ENCODE data around the gene GMDS. TPM values are rescaled to one million over a fixed set of nuclear protein-coding genes. Genes with fewer than 3 reads are reported as not detected.
A peak's percentile ranks its signal among the peaks of the same experiment; 100 is the strongest.

GMDS gene
- total RNA-seq, 1 donor from 2014 or later: 7.7 TPM

DNA sequence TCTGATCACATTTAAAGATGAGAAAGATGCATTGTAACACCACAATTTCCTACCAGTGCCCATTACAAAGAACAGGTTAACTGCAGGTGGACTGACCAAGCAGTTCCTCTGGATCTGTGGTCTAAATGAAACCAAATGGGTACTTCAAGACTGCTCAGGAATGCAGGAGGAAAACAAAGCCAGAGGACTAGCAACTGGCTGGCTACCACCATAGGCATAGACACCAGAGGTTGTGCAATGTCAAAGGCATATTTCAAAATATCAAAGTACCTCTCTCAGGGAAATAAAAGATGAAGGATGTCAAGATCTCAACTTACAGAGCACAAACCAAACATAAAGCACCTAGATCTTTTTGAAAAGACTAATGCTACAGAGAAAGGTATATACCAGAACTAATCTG is 65.5 kb downstream of the GMDS start:
- no peak for DNase-seq (ENCODE audit: low read depth in 2 of 2)

DNA sequence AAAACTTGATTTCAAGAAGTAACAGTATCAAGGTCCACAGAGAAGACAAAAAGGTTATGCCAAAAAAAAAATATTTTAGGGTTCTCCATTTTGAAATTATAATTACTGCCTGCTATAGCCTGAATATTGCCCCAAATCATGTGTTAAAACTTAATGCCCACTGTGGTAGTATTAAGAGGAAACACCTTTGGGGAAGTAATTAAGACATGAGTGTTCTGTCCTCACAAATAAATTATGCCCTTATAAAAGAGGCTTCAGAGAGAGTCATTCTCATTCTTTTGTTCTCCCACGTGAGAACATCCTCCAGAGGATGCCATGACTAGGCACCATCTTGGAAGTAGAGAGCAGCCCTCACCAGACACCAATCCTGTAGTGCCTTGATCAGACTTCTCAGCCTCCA is 66.2 kb downstream of the GMDS start:
- no peak for DNase-seq (ENCODE audit: low read depth in 2 of 2)

DNA sequence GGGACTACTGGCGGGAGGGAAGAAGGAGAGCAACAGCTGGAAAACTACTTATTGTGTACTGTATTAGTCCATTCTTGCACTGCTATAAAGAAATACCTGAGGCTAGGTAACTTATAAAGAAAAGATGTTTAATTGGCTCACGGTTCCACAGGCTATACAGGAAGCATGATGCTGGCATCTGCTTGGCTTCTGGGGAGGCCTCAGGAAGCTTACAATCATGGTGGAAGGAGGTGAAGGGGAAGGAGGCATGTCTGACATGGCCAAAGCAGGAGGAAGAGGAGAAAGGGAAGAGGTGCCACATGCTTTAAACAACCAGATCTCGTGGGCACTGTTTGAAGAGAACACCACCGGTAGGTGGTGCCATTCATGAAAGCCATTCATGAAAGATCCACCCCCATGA is 67.3 kb downstream of the GMDS start:
- no peak for DNase-seq (ENCODE audit: low read depth in 2 of 2)

DNA sequence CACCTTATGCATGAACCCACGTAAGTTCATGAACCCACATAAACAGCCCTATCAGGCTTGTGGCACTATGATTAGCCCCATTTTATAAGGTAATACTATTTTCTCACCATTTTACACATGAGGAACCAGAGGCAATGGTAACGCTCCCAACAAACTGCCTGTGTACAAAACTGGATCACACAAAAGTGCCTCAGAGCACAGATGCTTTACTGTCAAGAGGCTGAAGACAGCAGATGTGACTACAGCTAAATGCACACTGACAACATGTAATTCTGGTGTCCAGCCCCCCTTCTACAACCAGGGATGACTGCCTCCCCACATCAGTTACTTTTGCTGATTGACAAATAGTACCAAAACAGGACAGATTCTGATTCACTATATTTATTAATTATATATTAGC is 69.6 kb downstream of the GMDS start:
- DNase-seq (ENCODE audit: low read depth in 2 of 2): no peak

DNA sequence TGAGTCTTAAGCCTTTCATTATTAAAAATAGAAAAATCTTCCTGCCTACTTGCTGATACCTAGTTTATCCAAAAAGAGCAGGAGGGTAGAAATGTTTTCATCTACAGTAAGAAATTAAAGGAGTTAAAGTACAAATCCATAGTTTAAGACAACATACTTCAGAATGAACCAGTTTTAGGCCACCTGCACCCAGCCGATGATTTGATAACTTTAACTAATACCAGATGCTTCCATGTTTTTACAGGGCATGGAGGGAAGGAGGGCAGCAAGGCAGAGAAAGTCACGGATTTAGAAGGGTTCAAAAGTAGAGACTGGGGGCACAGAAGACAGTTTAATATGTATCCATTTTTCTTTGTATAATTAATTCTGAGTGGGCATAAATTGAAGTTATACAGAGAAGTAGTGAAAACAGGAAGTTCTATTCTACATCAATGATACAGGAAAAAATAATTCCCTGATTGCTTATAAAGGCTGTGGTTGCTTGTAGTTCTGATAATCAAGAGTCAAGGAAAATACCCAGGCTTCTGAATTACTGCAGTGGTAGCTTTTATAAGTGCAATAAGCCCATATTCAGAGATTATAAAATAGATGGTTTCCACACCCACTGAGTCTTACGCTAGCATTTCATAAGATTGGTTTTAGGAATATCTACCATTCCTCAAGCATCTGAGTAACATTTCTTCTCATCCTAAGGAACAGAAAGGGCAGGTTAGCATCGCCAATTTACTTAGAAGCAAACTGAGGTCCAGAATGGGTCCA is 72.0 kb downstream of the GMDS start:
- no peak for DNase-seq (ENCODE audit: low read depth in 2 of 2)

DNA sequence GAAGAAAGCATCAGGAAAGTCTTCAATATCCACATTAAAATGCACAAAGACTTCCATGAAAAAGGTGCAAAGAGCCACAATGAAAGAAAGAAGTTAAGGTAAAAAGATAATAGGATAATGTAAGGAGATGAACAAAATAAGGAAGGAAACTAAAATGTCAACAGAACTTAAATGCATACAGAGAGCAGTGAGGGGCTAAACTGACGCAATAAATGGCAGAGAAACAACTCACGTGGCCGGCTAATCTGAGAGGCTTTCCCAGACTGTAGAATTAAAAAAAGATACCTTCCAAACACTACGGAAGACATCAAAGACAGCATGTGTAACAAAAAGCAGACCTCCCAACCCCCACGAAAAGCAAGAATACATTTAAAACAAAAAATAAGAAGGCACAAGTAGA is 73.7 kb downstream of the GMDS start:
- no peak for DNase-seq (ENCODE audit: low read depth in 2 of 2)

DNA sequence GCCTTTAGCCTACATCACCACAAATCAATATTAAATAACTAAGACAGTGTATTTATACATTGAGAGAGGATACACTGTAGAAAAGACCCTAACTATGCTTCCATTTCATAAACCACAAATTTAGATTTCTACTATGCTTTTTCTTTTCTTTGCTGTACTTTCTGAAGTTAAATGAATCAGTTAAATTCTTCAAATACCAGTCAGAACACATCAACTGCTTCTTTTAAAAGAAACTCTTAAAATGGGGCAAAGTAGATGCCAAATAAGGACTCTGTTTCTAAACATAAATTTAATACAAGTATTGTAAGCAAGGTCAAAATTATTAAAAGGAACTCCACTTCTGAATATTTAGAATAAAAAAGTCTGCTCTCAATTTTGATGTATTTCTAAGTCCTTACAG is 76.9 kb downstream of the GMDS start:
- no peak for DNase-seq (ENCODE audit: low read depth in 2 of 2)

DNA sequence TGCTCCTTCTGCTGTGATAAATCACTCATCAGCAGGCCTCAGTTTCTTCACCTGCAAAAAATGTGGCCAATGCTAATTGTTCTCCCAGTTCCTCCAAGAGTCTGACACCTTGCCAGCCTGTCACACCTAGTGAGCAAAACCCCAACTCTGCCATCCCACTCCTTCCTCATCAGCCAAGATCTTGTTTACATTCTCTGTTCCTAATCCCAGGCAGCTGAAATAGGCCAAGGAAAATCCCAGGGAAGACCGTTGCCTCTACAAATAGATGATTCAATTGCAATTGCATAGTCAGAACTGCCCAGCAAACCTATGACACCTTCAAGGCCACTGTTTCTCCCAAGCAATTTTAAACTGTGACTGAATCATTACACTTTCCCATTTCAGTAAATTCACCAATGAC is 78.7 kb downstream of the GMDS start:
- no peak for DNase-seq (ENCODE audit: low read depth in 2 of 2)

DNA sequence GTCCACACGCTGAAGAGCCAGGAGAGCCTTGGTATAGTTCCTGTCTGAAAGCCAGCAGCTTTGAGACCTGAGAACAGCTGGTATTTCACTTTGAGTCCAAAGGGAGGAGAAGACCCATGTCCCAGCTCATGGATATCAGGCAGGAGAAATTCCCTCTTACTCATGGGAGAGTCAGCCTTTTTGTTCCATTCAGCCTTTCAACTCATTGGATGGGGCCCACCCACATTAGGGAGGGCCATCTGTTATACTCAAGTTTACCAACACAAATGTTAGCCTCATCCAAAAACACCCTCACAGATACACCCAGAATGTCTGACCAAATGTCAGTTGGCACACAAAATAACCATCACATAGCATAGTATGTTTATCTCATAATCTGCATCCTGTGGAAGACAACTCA is 80.1 kb downstream of the GMDS start:
- no peak for DNase-seq (ENCODE audit: low read depth in 2 of 2)

DNA sequence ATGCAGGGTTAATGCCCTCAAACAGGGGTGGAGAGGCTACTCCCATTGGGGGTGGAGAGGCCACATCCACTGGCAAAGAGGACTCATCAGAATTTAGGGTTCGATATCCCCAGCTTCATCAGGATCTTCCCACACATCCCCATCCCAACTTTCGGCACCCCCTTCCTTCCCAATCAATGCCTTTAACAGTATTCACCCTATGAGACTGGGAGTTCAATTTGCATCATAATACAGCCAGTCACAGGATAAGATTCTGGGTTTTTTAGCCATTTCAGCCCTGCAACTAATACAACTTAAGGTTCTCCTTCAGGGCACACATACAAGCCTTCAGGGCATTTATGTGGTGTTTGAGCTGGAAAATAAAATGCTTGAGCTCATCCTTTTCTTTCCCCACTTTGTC is 80.9 kb downstream of the GMDS start:
- DNase-seq (ENCODE audit: low read depth in 2 of 2): no peak

DNA sequence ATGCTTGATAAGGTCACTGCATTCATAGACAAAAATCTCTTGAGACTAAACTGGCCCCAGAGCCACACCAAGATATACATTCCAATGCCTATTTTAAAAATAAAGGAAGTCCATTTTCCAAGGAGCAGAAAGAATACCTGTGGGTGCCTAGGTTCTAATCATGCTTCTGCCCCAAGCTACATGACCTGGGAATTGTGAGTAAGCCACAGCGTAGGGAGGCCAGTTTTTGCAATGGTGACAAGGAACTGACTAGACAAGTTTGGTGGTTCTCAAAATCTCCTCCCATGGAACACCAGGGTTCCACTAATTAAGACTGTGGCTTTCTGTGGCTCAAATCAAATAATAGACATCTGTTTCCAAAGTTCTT is 83.3 kb downstream of the GMDS start:
- no peak for DNase-seq (ENCODE audit: low read depth in 2 of 2)

DNA sequence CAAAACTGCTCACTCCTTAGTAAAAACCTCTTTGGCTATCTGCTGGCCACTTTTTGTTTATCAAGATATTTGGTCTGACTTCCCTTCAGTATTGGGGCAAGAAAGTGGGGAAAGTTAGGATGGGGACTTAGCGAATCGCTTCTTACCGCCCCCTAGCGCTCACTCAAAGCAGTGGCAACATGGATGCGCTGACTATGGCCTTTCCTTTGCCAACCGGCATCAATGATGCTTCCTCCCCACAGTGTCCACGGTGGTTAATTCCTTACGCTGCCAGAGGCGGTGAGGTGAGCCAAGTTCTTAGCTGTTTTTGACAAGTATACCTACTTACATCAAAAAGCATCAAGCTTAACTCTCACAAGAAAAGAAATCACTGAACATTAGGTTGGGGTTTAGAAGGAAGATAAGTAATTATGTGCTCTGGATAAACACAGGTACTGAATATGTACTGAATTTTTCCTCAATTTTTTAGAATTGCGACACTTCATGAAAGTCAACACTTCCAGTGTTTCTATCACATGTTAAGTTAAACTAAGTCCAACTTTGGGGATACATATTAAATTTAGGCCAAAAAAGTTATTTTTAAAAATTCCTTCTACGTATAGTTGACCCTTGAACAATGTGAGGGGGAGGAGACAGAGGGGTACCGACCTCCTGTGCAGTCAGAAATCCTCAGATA is 86.7 kb downstream of the GMDS start:
- DNase-seq (ENCODE audit: low read depth in 2 of 2): peak in 1 of 2 donors; percentile 11

DNA sequence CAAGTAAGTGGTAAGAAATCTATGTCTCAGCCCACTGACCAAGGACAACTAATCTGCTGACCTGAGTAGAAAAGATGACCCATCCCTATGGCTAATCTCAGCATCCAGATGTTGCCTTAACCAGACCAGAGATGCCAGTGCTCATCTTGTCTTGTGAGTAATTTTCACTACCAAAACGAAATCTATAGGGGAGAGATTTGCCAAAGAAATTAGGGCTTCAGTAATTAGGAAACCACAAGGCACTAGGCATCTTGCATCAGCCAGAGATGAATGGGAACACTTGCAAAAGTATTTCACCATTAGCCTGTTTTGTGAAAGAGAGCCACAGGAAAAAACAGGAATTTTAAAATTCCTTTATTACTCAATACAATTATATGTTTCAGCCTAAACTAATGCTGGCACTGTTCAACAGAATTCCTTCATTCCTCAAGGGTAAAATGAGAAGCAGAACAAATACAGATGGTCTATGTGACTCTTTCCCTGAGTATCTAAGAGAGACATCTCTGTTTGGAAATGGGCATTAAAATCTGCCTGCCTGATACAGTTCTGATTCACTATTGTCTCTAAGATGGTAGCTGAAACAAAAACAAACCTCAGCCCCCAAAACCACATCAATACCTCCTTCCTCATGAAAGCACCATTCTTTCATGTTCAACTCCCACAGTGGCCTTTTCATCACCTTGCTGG is 87.8 kb downstream of the GMDS start:
- no peak for DNase-seq (ENCODE audit: low read depth in 2 of 2)

DNA sequence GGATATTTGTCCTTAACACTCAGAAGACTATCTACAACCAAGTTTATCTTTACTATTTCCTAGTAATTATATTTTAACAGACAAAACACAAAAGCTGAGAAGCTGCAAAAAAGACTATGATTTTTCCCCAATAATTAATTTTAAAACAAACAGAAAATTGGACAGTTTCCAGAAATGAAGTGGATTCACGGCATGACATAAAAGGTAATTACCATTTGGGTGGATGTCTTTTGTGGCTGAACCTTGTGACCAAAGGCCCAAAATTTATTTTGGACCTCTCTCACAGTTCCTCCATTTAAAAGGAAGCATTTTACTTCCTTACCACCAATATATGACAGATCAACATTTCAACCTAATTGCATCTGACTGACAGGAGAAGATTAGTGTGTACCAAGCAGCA is 90.2 kb downstream of the GMDS start:
- DNase-seq (ENCODE audit: low read depth in 2 of 2): no peak

DNA sequence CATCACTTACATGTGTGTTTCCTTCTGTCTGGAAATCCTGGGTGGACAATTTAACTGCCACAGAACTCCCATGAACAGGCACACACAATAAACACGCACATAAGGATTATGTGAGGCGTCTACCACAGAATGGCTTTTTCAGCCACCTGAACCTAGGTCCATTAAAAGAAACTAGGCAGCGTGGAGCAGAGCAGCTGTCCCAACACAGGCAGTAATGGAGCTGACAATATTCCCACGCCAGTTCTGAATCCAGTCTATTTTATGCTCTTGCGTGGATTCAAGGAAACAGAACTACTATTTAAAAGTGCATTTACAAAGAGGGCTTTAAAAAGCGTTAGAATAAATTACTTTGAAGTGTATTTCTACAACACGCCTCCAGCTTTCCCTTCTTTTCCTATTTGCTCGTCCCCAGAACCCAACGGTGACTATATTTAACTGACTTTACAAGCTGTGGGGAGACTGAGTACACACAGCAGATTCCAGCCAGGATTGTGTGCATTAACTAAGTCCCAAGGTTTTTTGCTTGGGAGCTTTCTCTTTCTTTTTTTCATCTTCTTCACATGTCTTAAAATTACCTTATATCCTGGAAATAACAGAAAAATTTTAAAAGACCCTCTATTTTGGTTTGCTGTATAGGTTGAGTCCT is 95.9 kb downstream of the GMDS start:
- DNase-seq (ENCODE audit: low read depth in 2 of 2): no peak

DNA sequence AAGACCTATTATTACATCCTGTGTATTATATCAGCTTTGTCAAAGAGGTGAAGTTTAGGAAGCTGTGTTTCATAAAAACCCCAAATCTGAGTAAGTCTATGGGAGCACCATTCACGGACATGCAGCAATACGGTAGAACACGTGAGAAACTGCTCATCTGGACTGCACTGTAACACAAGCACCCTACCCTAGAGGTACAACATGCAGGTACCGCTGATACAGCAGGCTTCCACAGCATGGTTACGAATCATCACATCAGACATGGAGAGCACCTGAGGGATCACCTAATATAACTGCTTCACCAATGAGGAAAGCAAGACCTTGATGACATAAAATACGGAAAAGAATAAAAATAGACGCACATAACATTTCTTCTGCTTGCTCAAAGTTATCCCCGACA is 96.7 kb downstream of the GMDS start:
- DNase-seq (ENCODE audit: low read depth in 2 of 2): no peak

DNA sequence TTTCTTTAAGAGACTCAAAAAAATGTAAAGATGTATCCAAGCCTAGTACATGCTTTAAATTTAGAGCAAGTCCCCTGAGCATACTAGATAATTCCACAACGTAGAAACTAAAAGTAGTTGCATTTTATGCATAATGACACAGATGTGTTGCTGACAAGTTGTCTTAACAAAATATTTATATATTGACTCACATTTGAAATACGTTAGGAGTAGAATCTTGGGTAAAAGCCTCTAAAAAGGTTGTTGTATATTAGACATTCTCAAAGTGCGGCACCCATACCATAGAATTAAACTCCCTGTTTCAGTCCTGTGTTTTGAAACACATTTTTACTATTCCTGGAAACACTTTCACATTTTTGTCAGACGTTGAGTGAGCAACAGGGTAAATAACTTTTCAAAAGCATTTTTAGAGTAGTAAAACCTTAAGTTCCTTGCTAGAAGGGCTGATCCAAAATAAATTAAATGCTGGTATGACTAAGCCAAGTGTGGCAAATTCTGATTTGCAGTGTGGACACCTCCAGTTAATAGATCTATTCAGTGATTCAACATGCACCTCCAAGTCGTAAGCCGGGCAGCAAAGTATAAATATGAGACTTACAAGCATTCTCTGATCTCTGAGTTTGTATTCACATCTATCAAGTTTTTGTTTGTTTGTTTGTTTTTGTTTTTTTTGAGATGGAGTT is 97.5 kb downstream of the GMDS start:
- DNase-seq (ENCODE audit: low read depth in 2 of 2): no peak

DNA sequence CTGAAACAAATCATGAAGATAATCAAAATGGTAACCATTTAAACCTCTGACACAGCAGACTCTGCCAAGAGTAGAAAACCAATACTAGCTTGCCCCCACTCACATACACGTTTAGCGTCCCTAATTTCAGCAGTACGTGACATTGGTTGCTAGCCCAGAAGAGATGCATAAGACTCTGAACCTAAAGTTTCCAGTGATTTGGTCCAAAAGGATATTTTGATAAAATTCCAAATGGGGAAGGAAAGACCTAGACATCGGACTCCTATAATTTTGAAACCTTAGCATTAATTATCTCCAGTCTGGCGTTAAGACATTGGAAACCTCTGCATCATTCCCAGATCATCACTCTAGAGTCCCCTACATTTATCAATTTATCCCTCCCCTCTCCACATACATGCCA is 98.1 kb downstream of the GMDS start:
- no peak for DNase-seq (ENCODE audit: low read depth in 2 of 2)

DNA sequence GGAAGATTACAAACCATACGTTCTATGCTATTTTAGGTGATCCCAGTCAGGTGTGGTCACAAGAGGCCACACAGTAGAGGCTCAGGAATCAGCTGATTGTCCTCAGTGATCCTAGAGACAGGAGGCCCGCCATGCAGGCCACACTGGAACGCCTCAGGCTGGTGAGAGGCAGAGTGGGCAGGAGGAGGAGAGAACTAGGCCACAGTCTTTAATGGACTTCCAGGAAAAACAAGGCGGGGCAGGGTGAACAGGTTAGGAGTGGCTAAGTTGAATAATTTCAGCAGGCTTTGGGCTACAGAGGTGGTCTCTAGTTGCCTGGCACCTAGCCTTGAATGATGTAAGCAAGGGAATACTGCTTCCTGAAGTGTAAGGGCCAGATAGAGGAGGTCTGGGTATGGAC is 101.2 kb downstream of the GMDS start:
- DNase-seq (ENCODE audit: low read depth in 2 of 2): no peak

DNA sequence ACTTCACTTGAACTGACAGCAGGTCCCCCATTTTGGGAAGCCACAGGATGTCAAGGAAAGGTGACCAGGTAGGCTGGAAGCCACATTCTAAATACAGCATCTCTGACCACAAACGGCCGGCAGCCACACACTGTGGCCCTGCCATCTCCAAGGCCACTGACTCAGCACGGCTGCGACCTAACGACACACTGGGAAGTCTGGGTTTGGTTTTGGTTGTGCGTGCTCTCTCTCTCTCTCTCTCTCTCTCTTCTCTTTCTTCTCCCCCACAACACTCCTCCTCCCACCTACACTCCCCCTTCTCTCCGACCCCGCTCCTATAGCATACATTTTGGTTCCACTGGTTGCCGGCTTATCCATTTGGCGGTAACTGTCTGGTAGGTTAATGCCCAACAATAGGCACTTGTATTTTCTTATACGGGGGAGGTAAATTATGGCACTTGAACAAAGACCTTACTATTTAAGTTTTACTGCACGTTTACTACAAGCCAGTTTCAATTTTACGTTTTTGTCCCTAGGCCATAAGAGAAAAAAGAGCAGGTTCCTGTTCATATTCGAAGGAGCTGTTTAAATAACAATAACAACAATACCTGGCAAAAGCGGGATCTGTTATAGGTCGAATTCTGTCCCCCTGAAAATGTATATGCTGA is 103.6 kb downstream of the GMDS start:
- no peak for DNase-seq (ENCODE audit: low read depth in 2 of 2)

DNA sequence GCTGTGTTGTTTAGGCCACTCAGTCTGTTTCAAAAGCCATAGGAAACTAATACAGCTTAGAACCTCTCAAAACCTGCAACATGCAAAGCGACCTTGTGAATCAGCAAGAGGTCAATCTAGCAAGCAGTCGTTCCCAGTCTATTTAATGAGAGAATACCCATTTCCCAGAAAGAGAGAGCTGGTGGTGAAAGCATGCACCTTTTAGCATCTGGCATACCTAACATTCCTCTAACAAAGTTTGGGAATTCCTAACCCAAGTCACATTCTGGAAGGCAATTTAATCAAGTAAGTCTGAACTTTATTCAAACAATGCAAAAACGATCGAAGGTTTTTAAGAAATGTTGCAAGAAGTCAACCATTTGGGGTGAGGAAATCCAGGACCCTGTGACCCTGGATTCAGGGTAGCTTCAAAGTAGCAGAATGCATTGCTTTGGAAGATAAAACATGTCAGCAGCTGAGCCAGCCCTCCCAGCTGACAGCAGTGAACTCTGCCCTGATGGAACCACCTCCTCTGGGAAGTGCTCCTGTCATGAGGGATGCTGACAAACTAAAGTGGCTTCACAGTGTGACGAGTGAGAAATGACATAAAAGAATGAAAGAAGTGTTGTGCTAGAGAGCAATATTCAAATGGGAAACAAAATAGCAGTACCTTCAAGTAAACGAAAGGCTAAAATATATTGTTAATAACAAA is 104.8 kb downstream of the GMDS start:
- DNase-seq (ENCODE audit: low read depth in 2 of 2): no peak

Data from lung microvascular endothelial cell (primary cell).